Panc1 (cell line): ENCODE results near the gene WHRN. TPM values are rescaled to one million over a fixed set of nuclear protein-coding genes. Genes with fewer than 3 reads are reported as not detected.

ENCODE experiments used
- ATAC-seq: fragments of 200-7000 bp; cut with Tn5 transposase; 2 replicates; pipeline ENCODE4 v1.9.1; 2020; ENCODE audit warnings: mild to moderate bottlenecking, moderate library complexity
- BruUV-seq: library from RNA; stranded (reverse); fragments of 400-500 nt; replicated peaks from 2 replicates; lab custom pipeline; 2021; lab: Mats Ljungman, UMichigan
- CTCF ChIA-PET: fragments of 300-600 bp; sonication (Branson Sonifier 250); formaldehyde crosslinking; loops from one replicate; lab custom pipeline; 2022; ENCODE audit warnings: antibody characterized with exemption; lab: Charles Lee
- POLR2A ChIA-PET: fragments of 300-600 bp; sonication (Branson Sonifier 250); formaldehyde crosslinking; loops from one replicate; lab custom pipeline; 2022; ENCODE audit warnings: antibody characterized with exemption; lab: Charles Lee
- DNase-seq: peaks from one replicate; pipeline ENCODE4 v3.0.0-alpha.2; 2010; ENCODE audit warnings: low read depth, low spot score
- H3K27ac ChIP-seq: 2 replicates; pipeline ENCODE4 v1.5.1; 2011; ENCODE audit warnings: mild to moderate bottlenecking, low read length, inconsistent platforms
- H3K27me3 ChIP-seq: fragments of 200-500 bp; sonication (Bioruptor generic); 2 replicates; pipeline ENCODE4 v1.6.0; 2014; ENCODE audit warnings: low read length, inconsistent platforms; ENCODE audit not compliant: control insufficient read depth, insufficient read depth
- H3K36me3 ChIP-seq: fragments of 200-500 bp; sonication (Bioruptor generic); 2 replicates; pipeline ENCODE4 v1.5.1; 2014; ENCODE audit warnings: inconsistent platforms, mild to moderate bottlenecking, low read length, moderate library complexity; ENCODE audit not compliant: control insufficient read depth, insufficient read depth
- H3K4me1 ChIP-seq: 2 replicates; pipeline ENCODE4 v1.5.1; 2011; ENCODE audit warnings: inconsistent platforms, mild to moderate bottlenecking, low read length, moderate library complexity; ENCODE audit not compliant: control insufficient read depth, insufficient read depth
- H3K4me3 ChIP-seq, 2 experiments: 2 replicates each; pipeline ENCODE4 v1.5.1; 2011 to 2012; ENCODE audit warnings: low read depth in 2 of 2, low read length in 2 of 2, mild to moderate bottlenecking in 2 of 2, inconsistent platforms in 1 of 2, moderate library complexity in 1 of 2
- H3K9me3 ChIP-seq: fragments of 200-500 bp; sonication (Bioruptor generic); 2 replicates; pipeline ENCODE4 v1.5.1; 2014; ENCODE audit warnings: low read depth, mild to moderate bottlenecking, inconsistent platforms, low read length, moderate library complexity; ENCODE audit not compliant: control insufficient read depth, insufficient read depth
- CTCF ChIP-seq: fragments of 450-650 bp; IDR thresholded peaks from 2 replicates; pipeline ENCODE4 v1.5.1; 2017; ENCODE audit warnings: mild to moderate bottlenecking
- POLR2AphosphoS5 ChIP-seq: IDR thresholded peaks from 2 replicates; pipeline ENCODE4 v1.6.1; 2012; ENCODE audit warnings: mild to moderate bottlenecking, low read depth, low read length, moderate library complexity
- REST ChIP-seq, 2 experiments: IDR thresholded peaks; 2 replicates each; pipeline ENCODE4 v1.6.1; 2011 to 2012; ENCODE audit warnings: low read depth in 2 of 2, control low read depth in 1 of 2, low read length in 1 of 2, mild to moderate bottlenecking in 1 of 2, moderate library complexity in 1 of 2; ENCODE audit not compliant: insufficient read depth in 1 of 2
- SIN3A ChIP-seq: IDR thresholded peaks from 2 replicates; pipeline ENCODE4 v1.6.1; 2012; ENCODE audit warnings: low read depth, mild to moderate bottlenecking, low read length, moderate library complexity, borderline replicate concordance; ENCODE audit not compliant: insufficient read depth
- TCF7L2 ChIP-seq: IDR thresholded peaks from 2 replicates; pipeline ENCODE4 v1.6.1; 2011; ENCODE audit warnings: mild to moderate bottlenecking, low read depth, low read length, inconsistent platforms
- in situ Hi-C: cut with HindIII; loops from 2 replicates; pipeline ENCODE4 v1.10.0; 2016; ENCODE audit warnings: low sequenced_read_pairs, low pct_unique_long_range_greater_than_20kb
- intact Hi-C: fragments of 100-400 bp; cut with micrococcal nuclease; formaldehyde crosslinking; loops from one replicate; pipeline ENCODE4 v1.10.0; 2022; ENCODE audit not compliant: unreplicated experiment
- total RNA-seq: library from RNA; stranded (reverse); gene quantifications from one replicate; pipeline ENCODE4 v1.2.1, GENCODE V29; 2021; ENCODE audit not compliant: unreplicated experiment

Gene WHRN
- total RNA-seq, 1 experiment from 2014 or later = 18.0 TPM

GRCh38 chr9:114365194-114365593 lies 140.1 kb downstream of the WHRN start:
- peaks cover 3% of the 10 kb centered on the region for H3K4me1 ChIP-seq
- TF ChIP-seq TCF7L2 (no peak), POLR2AphosphoS5 (no peak), SIN3A (no peak), REST (IDR thresholded peaks at IDR 0.05; ENCODE audit: insufficient read depth in 1 of 2, low read depth in 2 of 2, low read length in 1 of 2) (no peak), CTCF (no peak)
- no peaks in the 10 kb centered on the region for H3K36me3 ChIP-seq
- no peaks in the 10 kb centered on the region for H3K9me3 ChIP-seq
- ATAC-seq = no peak
- H3K27me3 ChIP-seq = no peaks in the 10 kb centered on the region
- CTCF ChIA-PET = no interaction called here
- BruUV-seq = no TSS peak
- H3K27ac ChIP-seq = no peak overlapping the region
- in situ Hi-C loops = no loop called here
- POLR2A ChIA-PET = no interaction called here
- intact Hi-C loops = no loop called here
- DNase-seq = no peak
- H3K4me3 ChIP-seq = no peak overlapping the region

- ChIA-PET CTCF (no interaction called here), POLR2A (no interaction called here)
- peaks cover 3% of the 10 kb centered on the region for H3K4me1 ChIP-seq
- no peaks in the 10 kb centered on the region for H3K36me3 ChIP-seq
- no peak for DNase-seq
- H3K27ac ChIP-seq = no peak overlapping the region
- intact Hi-C loops = no loop called here
- no peaks in the 10 kb centered on the region for H3K9me3 ChIP-seq
- in situ Hi-C loops = no loop called here
- BruUV-seq = no TSS peak
- H3K27me3 ChIP-seq = no peaks in the 10 kb centered on the region
- no peak for TF ChIP-seq CTCF
- TF ChIP-seq REST (IDR thresholded peaks at IDR 0.05; ENCODE audit: insufficient read depth in 1 of 2, low read depth in 2 of 2, low read length in 1 of 2) = no peak
- no peak for TF ChIP-seq POLR2AphosphoS5
- no peak for TF ChIP-seq TCF7L2
- TF ChIP-seq SIN3A = no peak
- no peak overlapping the region for H3K4me3 ChIP-seq
- no peak for ATAC-seq
These were observed 140.9 kb downstream of the WHRN start for GRCh38 chr9:114364134-114365041.
